ENCODE results near the gene RENBP.

DNA sequence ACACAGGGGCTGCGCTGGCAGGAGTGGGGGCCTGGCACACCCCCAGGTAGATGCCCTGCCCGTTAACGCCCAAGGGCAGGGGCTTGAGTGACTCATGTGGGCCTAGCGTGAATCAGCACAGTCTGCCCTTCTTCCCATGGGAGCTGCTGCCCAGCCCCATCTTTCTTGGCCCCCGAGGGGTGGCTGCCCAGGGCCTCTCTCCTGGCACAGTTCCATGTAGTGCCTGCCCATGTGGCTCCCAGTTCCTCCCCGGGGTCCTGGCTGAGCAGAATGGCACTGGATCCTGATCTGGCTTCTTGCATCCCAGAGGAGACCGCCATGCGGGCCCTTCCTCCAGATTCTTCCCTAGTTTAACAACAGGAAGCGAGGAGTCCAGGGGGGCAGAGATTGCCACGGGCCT lies 42.1 kb downstream of the RENBP start:
- TF ChIP-seq CTCF (IDR thresholded peaks at IDR 0.05) (no peak), POLR2A (IDR thresholded peaks at IDR 0.05) (no peak)

Measured in body of pancreas (tissue), 4 donors.